ENCODE results near the gene LGI2.

LGI2 gene

DNA sequence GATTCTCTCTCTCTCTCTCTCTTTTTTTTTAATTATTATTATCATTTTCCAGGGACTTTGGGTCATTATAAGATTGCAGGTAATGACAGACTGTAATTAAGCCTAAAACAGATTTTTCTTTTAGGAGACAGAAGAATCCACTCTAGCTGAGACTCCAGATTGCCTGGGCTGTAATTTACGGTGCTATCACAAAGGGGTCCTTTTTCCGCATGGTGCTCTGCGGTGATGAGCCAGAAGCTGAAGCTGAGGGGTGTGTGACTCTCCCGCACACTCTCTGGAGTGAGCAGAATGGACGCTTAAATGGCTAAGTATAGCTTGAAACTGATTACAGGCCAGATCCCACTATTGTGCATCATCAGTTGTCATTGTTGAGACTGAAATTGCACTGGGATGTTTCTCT is 50.0 kb downstream of the LGI2 start:
- Histone ChIP-seq H3K27me3 (replicated peaks; ENCODE audit: control insufficient read depth, insufficient read depth, low read length) (no peaks in the 10 kb centered on the region), H3K36me3 (ENCODE audit: control insufficient read depth, insufficient read depth, low read length) (no peaks in the 10 kb centered on the region), H3K4me3 (replicated peaks; ENCODE audit: low read depth, low read length) (no peak overlapping the region)
- DNase-seq (ENCODE audit: extremely low read depth, insufficient read length), result no peak
- TF ChIP-seq, protein P1, sequence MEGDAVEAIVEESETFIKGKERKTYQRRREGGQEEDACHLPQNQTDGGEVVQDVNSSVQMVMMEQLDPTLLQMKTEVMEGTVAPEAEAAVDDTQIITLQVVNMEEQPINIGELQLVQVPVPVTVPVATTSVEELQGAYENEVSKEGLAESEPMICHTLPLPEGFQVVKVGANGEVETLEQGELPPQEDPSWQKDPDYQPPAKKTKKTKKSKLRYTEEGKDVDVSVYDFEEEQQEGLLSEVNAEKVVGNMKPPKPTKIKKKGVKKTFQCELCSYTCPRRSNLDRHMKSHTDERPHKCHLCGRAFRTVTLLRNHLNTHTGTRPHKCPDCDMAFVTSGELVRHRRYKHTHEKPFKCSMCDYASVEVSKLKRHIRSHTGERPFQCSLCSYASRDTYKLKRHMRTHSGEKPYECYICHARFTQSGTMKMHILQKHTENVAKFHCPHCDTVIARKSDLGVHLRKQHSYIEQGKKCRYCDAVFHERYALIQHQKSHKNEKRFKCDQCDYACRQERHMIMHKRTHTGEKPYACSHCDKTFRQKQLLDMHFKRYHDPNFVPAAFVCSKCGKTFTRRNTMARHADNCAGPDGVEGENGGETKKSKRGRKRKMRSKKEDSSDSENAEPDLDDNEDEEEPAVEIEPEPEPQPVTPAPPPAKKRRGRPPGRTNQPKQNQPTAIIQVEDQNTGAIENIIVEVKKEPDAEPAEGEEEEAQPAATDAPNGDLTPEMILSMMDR (IDR thresholded peaks at IDR 0.05; ENCODE audit: insufficient read depth, low read length, poor library complexity, severe bottlenecking), result no peak

DNA sequence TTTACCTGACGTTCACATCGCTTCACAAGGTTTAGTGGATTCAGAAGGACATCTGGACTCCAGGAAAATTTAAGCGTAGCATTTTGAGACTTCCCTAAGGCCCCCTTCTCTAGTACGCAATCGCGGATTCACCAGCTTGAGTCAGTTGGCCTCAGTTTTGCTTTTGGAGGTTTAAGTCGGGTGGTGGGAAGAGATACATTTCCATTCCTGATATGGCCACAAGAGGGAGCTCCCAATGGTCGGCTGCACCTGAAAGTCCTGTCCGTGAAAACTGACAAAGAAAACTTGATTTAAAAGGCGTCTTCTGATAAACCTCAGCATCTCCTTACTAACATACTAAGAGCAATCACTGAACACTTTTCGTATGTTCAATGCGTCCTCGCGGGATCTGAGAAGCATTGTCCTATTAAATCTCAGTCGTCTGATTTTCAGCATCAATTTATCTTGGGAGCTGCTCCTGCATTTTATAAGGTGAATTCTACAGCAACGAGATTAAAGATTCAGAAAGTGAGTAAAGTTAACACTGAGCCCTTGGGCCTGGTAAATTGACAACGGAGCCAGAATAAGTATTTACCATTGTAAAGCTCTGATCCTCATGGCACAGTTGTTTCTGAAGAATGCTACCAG is 50.6 kb downstream of the LGI2 start:
- no peak for DNase-seq (ENCODE audit: extremely low read depth, insufficient read length)
- H3K27me3 ChIP-seq (replicated peaks; ENCODE audit: control insufficient read depth, insufficient read depth, low read length), result no peaks in the 10 kb centered on the region
- peak overlapping the region; percentile 33 for H3K4me3 ChIP-seq (replicated peaks; ENCODE audit: low read depth, low read length)
- H3K36me3 ChIP-seq (ENCODE audit: control insufficient read depth, insufficient read depth, low read length), result no peaks in the 10 kb centered on the region
- TF ChIP-seq, protein P1 (IDR thresholded peaks at IDR 0.05; ENCODE audit: insufficient read depth, low read length, poor library complexity, severe bottlenecking), result peak; percentile 86

DNA sequence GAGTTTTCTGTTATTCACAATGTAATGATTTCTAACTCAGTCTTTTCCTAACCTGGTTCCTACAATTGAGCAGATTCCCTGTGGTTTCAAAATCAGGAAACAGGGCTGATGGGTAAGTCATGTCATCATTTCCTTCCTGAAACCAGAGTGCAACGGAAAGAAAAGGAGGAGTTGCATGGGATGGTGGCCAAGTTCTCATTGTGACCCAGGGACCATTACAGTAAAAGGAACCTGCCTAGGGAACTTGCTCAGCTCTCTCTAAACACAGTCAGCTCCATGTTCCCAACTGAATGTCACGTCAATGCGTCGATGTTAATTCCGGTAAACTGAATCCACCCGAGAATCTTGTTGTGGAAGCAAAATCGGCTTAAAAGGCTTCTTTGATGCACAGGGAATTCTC is 51.2 kb downstream of the LGI2 start:
- DNase-seq (ENCODE audit: extremely low read depth, insufficient read length), result no peak
- H3K27me3 ChIP-seq (replicated peaks; ENCODE audit: control insufficient read depth, insufficient read depth, low read length), result no peaks in the 10 kb centered on the region
- H3K4me3 ChIP-seq (replicated peaks; ENCODE audit: low read depth, low read length), result no peak overlapping the region; the same call in 1 of the 2 replicates
- H3K36me3 ChIP-seq (ENCODE audit: control insufficient read depth, insufficient read depth, low read length), result no peaks in the 10 kb centered on the region
- TF ChIP-seq, protein P1 (IDR thresholded peaks at IDR 0.05; ENCODE audit: insufficient read depth, low read length, poor library complexity, severe bottlenecking), result no peak

DNA sequence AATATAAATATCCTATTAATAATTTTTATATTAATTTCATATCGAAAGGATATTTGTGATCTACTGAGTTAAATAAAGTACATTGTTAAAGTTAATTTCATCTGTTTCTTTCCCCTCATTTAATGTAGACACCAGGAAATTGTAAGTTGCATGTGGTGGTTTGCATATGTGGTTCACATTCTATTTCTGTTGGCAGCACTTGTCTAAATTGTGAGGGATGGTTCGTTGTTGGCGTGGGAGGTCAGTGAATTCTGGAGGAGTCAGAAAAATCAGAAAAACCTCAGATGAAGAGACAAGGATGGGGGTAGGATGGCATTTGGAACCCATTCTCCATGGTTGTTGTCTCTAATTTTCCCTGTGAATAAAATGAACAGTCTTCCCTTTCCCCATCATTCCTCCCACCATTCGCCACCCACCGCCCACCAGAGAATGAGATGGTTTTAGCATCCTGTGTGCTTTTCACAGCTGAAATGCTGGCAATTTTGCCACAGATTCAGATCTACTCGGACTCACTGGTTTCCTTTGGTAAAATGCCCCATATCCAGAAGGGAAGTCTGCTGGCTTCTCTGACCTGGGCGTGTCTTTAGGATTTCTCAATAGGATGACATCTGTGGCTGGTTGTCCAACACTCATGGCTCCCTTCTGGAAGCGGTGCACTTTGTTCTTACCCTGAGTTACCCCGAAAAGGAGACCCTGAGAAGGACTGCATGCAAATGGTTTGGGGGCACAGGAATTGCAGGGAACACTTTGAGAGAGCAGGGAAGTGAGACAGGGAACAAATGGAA is 52.3 kb downstream of the LGI2 start:
- TF ChIP-seq, protein P1 (IDR thresholded peaks at IDR 0.05; ENCODE audit: insufficient read depth, low read length, poor library complexity, severe bottlenecking), result no peak
- no peak for DNase-seq (ENCODE audit: extremely low read depth, insufficient read length)
- no peaks in the 10 kb centered on the region for H3K36me3 ChIP-seq (ENCODE audit: control insufficient read depth, insufficient read depth, low read length)
- H3K4me3 ChIP-seq (replicated peaks; ENCODE audit: low read depth, low read length), result no peak overlapping the region
- no peaks in the 10 kb centered on the region for H3K27me3 ChIP-seq (replicated peaks; ENCODE audit: control insufficient read depth, insufficient read depth, low read length)

DNA sequence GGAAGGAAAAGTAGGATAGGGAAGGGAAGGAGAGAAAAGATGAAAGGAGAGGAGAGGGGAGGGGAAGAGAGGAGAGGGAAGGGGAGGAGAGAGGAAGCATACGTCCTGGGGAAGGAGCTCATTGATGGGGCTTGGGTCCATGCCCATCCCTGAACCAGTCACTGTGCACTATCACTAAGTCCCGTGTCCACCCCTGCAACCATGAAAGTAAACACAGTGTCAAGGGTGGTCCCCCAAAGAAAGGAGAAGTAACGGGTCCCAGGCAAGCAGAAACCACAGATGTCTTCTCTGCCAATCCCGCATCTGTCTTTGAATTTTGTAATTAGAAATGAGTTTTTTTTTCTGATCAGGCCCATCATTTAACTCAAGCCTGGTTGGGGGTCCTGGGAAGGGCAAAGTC is 55.2 kb downstream of the LGI2 start:
- DNase-seq (ENCODE audit: extremely low read depth, insufficient read length), result no peak
- Histone ChIP-seq H3K27me3 (replicated peaks; ENCODE audit: control insufficient read depth, insufficient read depth, low read length) (no peaks in the 10 kb centered on the region), H3K36me3 (ENCODE audit: control insufficient read depth, insufficient read depth, low read length) (no peaks in the 10 kb centered on the region), H3K4me3 (replicated peaks; ENCODE audit: low read depth, low read length) (no peak overlapping the region)
- TF ChIP-seq, protein P1 (IDR thresholded peaks at IDR 0.05; ENCODE audit: insufficient read depth, low read length, poor library complexity, severe bottlenecking), result no peak

All from GM06990 (cell line).